CD4-positive, alpha-beta T cell treated with Interleukin-17A for 4 hours (primary cell): Measurements from ENCODE around the gene GDPD1.
"Not testable (repeated sequence)": the region's sequence is repeated elsewhere in the genome, so short reads cannot be mapped to it uniquely, and the experiment has no call there.

Experiments
- DNase-seq: peaks from one replicate; pipeline ENCODE4 v3.0.0-alpha.2; 2020; ENCODE audit warnings: mixed read lengths

The GDPD1 gene

DNA sequence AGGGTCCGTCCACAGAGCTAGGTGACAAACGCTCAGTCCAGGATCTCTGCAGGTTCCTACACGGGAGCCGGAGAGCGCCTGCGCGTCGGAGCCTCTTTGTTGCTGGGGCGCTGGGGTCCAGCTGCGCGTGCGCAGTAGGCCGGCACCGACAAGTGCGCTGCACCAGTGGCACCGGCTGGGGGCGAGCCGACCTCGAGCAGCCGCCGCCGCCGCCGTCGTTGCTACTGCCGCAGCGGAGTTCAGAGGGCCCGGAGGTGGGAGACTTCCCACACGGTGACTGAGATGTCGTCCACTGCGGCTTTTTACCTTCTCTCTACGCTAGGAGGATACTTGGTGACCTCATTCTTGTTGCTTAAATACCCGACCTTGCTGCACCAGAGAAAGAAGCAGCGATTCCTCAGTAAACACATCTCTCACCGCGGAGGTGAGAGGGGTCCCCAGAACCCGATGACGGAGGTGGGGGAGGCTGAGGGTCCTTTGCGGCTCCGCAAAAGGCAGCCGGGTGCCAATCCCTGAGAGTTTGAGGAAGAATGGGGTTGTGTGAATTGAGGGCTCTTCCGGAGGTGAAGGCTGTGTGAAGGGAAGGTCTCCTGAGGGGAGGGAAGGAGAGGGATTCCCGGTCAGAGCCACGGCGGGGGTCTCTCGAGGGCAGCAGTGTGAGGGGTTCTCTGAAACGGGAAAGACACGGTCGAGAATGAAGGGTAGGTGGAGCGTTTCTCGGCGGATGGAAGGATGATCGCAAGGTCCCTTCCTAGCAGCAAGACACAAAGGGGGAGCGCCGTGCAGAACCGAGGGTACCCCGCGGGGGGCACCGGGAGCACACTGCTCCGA lies at the start of gene GDPD1:
TSS of gene GDPD1 (plus strand) at position 184 of the 831 bp plus-strand sequence. CDS start at position 283, 99 bp downstream.
- peak; percentile 99 for DNase-seq

- DNase-seq = no peak
These were observed 47.8 kb upstream of the GDPD1 start for GRCh38 chr17:59172436-59173004.

DNA sequence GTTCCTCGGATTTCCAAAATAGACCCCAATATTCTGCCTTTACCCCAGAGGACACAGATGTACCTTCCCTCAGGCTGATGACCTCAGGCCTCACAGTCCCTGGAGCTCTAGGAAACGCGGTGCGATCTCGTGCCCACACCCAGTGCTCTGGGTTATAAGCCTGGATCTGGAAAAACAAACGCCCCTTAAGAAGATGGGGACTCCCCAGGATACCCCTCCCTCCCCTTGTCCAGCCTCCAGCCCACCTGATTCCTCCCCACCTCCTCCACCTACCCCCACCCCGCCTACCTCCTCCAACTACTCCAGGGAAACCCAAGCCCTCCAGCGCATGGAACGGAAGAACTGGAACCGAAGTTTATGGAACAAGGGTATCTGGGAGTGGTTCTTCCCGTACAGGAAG lies 45.6 kb upstream of the GDPD1 start:
- DNase-seq = no peak

DNA sequence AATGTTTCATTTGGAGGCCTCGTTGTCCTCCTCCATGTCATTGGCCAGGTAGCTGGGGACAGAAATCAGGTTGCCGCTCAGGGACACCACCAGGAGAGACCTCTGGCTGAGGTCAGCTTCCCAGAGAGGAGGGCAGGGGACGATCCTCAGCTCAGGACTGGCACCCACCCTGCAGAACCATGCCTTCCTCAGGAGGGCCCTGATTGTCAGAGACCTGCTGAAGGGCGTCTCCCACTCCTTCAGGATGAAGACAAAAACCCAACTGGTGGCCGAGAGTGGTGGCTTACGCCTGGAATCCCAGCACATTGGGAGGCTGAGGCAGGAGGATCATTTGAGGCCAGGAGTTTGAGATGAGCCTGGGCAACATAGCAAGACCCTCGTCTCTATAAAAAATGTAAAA lies 45.2 kb upstream of the GDPD1 start:
- no peak for DNase-seq

- DNase-seq = no peak
These were observed 41.9 kb upstream of the GDPD1 start for GRCh38 chr17:59178266-59178985.

DNA sequence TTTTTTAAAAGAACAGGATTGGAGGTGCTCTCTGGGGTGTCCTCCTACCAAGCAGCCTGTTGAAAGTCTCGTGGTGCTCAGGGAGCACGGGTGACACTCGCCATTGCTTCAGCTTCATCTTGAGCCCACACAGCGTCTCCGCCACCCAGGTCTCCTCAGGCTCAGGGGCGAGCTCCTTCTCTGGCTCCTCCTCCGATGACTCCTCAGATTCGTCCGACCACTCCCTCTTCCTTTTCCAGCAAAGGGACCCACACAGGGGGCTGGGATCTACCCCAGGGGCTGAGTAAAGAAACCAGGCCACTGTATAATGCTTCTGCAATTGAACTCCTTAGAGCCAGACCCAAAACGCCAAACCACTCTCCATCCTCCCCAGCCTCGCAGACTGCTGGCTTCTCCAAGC lies 40.7 kb upstream of the GDPD1 start:
- DNase-seq = not testable (repeated sequence)

- DNase-seq = no peak
These were observed 39.7 kb upstream of the GDPD1 start for GRCh38 chr17:59180626-59181025.

- no peak for DNase-seq
These were observed 38.8 kb upstream of the GDPD1 start for GRCh38 chr17:59181481-59181880.

DNA sequence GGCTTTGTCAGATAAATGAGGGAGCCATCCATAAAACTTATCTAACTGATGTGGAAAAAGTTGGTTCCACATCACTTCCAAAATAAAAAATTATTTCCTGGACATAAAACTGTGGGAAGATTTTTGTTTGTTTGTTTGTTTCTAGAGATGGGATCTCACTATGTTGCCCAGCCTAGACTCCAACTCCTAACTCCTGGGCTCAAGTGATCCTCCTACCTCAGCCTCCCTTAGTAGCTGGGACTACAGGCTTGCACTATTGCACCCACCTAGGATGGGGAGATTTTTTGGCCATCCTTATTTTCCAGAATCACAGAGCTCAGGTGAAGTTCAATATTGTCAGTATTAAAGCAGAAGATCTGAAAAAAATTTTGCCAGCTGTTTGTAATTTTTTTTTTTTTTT lies 34.3 kb upstream of the GDPD1 start:
- no peak for DNase-seq

GRCh38 chr17:59186850-59187249 lies 33.5 kb upstream of the GDPD1 start:
- DNase-seq = no peak

GRCh38 chr17:59190806-59191205 lies 29.5 kb upstream of the GDPD1 start:
- DNase-seq = no peak

GRCh38 chr17:59193336-59193862 lies 26.9 kb upstream of the GDPD1 start:
- DNase-seq = no peak

- no peak for DNase-seq
These were observed 20.9 kb upstream of the GDPD1 start for GRCh38 chr17:59199398-59199797.

- no peak for DNase-seq
These were observed 18.0 kb upstream of the GDPD1 start for GRCh38 chr17:59202320-59202719.

DNA sequence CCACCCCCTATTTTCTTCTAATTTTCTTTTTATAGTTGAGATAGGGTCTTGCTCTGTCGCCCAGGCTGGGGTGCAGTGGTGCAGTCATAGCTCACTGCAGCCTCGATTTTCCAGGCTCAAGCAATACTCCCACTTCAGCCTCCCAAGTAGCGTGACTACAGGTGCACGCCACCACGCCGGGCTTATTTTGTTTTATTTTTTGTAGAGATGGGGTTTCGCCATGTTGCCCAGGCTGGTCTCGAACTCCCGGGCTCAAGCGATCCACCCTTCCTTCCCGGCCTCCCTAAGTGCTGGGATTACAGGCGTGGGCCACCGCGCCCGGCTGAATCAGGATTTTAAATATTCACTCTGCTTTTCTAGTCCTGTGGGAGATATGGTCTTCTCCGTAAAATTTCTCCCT lies 941 bp upstream of the GDPD1 start:
- DNase-seq = no peak

GRCh38 chr17:59219992-59220327 lies 351 bp upstream of the GDPD1 start:
- no peak for DNase-seq

- no peak for DNase-seq
These were observed 992 bp downstream of the GDPD1 start for GRCh38 chr17:59221159-59221847.

GRCh38 chr17:59223813-59224212 lies 3.5 kb downstream of the GDPD1 start:
- DNase-seq = no peak

DNA sequence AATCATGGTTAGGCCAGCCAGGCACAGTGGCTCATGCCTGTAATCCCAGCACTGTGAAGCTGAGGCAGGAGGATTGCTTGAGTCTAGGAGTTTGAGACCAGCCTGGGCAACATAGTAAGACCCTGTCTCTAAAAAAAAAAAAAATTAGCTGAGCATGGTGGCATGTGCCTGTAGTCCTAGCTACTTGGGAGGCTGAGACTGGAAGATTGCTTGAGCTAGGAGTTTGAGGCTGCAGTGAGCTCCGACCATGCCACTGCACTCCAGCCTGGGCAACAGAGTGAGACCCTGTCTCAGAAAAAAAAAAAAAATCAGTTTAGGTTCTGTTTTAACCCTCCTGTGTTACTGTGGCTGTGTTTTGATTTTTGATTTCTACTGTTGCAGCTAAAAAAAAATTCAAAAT lies 8.3 kb downstream of the GDPD1 start:
- DNase-seq = not testable (repeated sequence)

DNA sequence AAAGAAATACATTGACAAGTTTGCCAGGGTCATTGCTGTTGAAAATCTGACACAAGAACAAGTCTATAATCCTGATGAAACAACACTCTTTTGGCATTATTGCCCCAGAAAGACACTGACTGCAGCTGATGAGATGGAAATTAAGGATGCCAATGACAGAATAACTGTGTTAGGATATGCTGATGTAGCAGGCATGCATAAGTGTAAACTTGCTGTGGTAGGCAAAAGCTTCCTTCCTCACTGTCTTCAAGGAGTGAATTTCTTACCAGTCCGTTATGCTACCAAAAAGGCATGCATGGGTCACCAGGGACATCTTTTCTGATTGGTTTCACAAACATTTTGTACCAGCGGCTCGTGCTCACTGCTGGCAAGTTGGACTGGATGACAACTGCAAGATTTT lies 10.5 kb downstream of the GDPD1 start:
- no peak for DNase-seq

DNA sequence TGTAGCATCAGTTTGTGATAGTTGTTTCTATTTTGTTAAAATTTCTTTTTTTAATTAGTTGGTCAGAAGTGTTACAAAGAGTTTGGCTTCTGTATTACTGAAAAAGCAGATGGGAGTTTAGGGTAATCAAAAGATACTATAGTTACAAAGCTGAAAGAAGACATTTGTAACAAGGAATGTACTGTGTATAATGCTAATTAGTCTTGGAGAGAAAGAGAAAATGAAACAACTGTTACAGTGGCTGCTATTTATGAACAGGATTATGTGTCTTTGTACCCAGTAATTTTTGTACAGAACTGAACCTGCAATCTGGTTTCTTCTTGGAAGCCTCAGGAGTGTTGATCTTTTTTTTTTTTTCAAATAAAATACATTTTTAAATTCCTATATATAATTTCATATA lies 14.3 kb downstream of the GDPD1 start:
- DNase-seq = no peak

- DNase-seq = no peak
These were observed 18.6 kb downstream of the GDPD1 start for GRCh38 chr17:59238906-59239305.

- DNase-seq = no peak
These were observed 23.8 kb downstream of the GDPD1 start for GRCh38 chr17:59244081-59244480.
